ENCODE data around the gene ADAM10. TPM values are rescaled to one million over a fixed set of nuclear protein-coding genes. Genes with fewer than 3 reads are reported as not detected.
A peak's percentile ranks its signal among the peaks of the same experiment; 100 is the strongest.
"Not testable (repeated sequence)": the region's sequence is repeated elsewhere in the genome, so short reads cannot be mapped to it uniquely, and the experiment has no call there.

The ADAM10 gene, protein sequence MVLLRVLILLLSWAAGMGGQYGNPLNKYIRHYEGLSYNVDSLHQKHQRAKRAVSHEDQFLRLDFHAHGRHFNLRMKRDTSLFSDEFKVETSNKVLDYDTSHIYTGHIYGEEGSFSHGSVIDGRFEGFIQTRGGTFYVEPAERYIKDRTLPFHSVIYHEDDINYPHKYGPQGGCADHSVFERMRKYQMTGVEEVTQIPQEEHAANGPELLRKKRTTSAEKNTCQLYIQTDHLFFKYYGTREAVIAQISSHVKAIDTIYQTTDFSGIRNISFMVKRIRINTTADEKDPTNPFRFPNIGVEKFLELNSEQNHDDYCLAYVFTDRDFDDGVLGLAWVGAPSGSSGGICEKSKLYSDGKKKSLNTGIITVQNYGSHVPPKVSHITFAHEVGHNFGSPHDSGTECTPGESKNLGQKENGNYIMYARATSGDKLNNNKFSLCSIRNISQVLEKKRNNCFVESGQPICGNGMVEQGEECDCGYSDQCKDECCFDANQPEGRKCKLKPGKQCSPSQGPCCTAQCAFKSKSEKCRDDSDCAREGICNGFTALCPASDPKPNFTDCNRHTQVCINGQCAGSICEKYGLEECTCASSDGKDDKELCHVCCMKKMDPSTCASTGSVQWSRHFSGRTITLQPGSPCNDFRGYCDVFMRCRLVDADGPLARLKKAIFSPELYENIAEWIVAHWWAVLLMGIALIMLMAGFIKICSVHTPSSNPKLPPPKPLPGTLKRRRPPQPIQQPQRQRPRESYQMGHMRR
- 264 TPM for polyA plus RNA-seq (ENCODE audit: insufficient read length)
- long read RNA-seq, donor 1, full-length matches to known transcripts = 17 of 35 reads
- long read RNA-seq, donor 1, partial matches to known transcripts = 18 of 35 reads
- long read RNA-seq, donor 1, other reads (novel, unspliced or antisense) = 0 of 35 reads
- long read RNA-seq, donor 2, full-length matches to known transcripts = 17 of 28 reads
- long read RNA-seq, donor 2, partial matches to known transcripts = 11 of 28 reads
- long read RNA-seq, donor 2, other reads (novel, unspliced or antisense) = 0 of 28 reads
- long read RNA-seq, donor 3, full-length matches to known transcripts = 9 of 15 reads
- long read RNA-seq, donor 3, partial matches to known transcripts = 6 of 15 reads
- long read RNA-seq, donor 3, other reads (novel, unspliced or antisense) = 0 of 15 reads
- long read RNA-seq, donor 4 = 0 reads
- long read RNA-seq, donor 5, full-length matches to known transcripts = 20 of 29 reads
- long read RNA-seq, donor 5, partial matches to known transcripts = 9 of 29 reads
- long read RNA-seq, donor 5, other reads (novel, unspliced or antisense) = 0 of 29 reads
- long read RNA-seq, donor 6, full-length matches to known transcripts = 12 of 28 reads
- long read RNA-seq, donor 6, partial matches to known transcripts = 16 of 28 reads
- long read RNA-seq, donor 6, other reads (novel, unspliced or antisense) = 0 of 28 reads
- long read RNA-seq, donor 7, full-length matches to known transcripts = 19 of 37 reads
- long read RNA-seq, donor 7, partial matches to known transcripts = 18 of 37 reads
- long read RNA-seq, donor 7, other reads (novel, unspliced or antisense) = 0 of 37 reads
- long read RNA-seq, donor 8, full-length matches to known transcripts = 10 of 10 reads
- long read RNA-seq, donor 8, partial matches to known transcripts = 0 of 10 reads
- long read RNA-seq, donor 8, other reads (novel, unspliced or antisense) = 0 of 10 reads

DNA sequence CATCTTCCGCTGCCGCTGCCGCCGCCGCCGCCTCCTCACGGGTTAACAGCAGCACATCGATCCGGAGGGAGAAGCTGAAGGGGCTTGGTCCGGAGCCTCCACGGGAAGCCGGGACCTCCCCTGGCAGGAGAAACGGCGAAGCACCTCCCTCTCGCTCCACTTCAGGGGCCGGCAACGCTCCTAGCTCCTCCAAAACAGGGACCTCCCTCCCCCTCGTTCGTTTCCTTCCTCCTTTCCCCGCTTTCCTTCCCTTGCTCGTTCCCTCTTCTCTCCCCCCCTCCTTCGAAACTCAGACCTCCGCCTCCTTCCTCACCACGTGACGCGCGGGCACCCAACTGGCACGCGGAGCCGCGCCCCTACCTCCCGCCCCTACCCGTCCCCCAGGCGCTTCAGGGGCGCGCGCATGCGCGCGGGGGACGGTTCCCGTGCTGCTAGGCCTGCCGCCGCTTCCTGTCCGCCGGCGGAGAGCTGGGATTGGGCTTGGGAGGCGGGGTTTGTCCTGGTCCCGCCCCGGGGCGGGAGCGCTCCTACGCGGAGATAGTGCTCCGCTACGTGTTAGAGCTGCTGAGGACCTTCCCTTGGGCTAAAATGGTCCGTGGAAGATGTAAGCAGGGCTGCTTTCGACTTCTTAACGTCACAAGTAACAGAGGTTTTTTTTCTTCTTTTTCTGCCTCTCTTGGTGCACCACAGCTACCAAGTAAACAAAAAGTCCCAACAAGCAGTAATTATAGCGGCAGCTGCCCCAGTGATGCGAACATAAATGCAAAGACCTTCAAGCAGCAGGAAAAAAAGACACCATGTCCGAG lies at the start of gene ADAM10:
Gene ADAM10, minus strand, starts transcription at position 176 of the 806 bp plus-strand sequence. Its CDS starts 173 bp downstream, at position 3.
- DNase-seq = peak; percentile 98

DNA sequence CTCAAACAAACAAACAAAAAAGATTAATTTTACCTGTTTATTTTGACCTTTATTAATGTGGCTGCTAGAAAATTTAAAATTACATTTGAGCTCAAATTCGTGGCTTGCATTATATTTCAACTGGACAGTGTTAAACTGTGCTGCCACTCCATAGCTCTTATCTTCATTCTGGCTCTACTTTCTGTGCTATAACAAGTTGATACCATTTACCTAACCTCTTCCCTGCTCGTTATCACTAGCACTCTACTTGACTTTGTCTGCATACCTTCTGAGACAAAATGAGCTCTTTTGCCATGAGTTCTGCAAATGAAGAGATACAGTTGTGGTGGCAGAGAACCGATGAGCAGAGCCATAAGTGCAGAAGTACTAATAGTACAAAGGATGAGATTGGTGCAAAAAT lies 48.0 kb upstream of the ADAM10 start:
- no peak for DNase-seq

DNA sequence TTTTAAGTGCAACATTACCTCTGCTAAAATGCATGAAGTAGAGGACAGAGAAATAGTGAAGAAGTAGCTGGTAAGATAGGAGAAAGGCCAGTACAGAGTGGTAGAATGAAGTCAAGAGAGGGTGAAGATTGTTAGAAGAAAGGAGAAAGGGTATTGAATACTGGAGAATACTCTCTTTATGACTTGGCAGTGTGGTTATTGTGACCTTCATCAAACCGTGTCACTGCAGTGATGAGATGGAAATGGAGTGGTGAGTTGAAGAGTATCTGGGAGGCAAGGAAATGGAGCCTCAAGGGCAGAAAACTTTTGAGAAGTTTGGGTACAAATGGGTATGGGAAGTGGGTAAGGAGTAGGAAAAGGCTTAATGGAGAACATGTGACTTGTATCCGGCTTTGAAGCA lies 46.3 kb upstream of the ADAM10 start:
- no peak for DNase-seq

DNA sequence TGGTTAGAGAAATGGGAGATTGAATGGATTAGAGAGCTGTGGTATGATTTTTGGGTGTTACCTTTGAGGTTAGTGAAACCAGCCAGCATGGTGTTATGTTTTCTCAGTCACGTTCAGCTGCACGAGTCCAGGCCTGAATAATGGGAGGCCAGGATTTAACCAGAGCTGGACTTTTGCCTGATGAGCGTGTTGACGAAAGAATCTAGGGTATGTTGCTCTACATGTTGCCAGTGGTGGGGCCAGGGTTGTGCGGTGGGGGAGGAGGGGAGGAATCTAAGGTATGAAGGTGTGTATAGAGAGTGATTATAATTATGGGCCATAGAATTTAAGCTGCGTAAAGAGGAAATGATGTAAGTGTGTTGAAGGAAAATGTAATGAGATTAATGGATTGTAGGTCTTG lies 44.4 kb upstream of the ADAM10 start:
- no peak for DNase-seq

DNA sequence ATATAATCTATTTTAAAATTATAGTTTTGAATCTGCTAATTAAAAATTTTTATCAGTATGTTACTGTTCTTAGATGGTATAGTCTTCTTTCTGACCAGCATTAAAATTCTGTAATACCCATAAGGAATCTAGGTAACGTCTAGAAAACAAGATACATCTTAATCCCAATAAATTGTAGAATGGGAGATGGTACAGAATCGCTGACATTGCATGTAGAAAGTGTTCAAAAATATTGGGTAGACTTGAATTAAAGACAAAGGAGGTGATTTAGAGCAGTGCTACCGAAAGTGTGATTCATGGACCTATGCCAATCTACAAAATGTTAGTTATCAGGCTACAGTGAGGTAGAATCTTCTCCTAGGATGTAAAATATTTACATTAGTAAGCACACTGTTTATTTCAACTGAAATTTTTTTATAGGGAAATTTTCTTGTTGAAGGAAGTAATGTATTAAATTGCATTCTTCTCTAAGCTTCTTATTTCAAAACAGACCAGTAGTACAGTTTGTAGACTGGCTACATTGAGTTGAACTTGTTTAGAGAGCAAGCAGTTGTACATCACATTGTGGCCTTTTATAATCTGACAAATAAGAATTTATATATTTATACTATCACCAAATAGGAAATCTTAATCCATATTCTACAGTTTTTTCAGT lies 38.7 kb upstream of the ADAM10 start:
- no peak for DNase-seq

DNA sequence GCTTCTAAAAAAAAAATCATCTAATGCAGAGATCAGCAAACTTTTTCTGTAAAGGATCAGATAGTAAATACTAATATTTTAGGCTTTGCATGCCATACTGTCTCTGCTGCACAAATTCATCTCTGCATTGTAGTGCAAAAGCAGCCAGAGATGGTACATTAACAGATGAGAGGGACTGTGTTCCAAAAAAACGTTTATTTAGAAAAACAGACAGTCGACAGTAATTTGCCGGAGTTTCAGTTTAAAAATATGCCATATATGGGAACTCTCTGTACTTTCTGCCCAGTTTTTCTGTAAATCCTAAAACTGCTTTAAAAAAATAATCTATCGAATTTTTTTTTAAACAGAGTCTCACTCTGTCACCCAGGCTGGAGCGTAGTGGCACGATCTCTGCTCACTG lies 35.8 kb upstream of the ADAM10 start:
- no peak for DNase-seq

DNA sequence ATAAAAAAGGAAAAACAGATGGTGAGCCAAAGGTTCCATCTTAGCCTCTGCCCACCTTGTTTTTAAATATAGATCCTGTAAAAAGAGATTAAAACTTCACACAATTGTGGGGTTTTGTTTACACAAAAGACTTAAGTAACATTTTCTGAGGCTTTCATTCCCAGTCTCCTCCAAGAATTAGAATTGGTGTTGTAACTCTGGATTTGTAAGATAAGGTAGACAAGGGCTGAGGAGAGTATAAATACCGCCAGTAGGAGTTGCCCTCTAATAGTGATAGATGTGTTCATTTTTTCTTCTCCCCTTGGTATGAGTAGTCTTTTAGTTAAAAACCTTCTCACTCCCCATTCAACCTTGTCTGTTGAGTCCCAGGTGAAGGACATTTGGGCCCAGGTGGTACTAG lies 30.0 kb upstream of the ADAM10 start:
- no peak for DNase-seq

DNA sequence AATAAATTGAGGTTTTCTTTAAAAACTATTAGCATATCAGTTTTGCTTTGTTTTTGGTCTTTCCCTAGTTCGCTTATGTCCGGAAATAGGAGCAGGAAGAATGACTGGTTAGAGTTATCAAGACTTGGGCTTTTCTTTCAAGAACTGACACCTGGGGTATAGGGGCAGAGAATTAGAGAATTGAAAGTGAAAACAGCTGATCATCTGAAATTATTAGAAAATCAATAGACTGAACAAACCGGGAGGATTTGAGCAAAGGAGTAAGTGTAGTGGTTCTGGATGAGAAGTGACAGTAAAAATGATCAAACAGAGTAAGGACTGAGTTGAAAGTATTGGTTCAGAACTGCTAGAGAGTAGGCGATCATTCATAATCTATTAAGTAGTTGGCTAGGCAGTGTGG lies 27.6 kb upstream of the ADAM10 start:
- DNase-seq = no peak

DNA sequence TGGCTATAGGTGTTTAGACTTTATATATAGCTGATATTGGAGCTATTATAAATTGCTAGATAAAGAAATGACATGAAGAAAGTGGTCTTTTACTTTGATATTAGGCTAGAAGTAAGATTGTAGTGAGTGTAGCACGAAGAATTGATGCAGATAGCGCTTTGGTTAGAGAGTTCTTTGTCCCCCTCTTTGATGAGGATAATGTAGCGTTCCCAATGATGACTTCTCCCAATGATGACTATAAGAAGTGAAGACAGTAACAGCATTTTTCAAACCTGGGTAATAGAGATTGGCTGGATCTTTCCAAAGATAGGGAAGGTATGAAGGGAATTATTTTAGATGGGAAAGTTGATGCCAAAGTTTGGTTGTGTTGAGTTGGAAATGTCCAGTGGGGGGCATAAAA lies 25.9 kb upstream of the ADAM10 start:
- DNase-seq = no peak

DNA sequence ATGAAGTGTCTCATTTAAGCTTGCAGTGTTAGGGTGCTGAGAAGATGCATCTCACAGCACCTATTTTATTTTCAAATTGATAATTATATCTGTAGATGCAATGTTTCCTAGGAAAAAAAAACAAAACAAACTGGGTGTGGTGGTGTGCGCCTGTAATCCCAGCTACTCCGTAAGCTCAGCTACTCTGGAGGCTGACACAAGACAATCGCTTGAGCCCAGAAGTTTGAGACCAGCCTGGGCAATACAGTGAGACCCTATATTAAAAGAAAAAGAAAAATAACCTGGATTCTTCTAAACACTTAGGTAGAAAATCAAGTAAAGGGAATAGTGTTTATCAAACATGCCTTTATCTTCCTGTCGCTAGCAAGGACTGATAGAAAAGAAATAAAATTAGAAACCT lies 23.5 kb upstream of the ADAM10 start:
- no peak for DNase-seq

DNA sequence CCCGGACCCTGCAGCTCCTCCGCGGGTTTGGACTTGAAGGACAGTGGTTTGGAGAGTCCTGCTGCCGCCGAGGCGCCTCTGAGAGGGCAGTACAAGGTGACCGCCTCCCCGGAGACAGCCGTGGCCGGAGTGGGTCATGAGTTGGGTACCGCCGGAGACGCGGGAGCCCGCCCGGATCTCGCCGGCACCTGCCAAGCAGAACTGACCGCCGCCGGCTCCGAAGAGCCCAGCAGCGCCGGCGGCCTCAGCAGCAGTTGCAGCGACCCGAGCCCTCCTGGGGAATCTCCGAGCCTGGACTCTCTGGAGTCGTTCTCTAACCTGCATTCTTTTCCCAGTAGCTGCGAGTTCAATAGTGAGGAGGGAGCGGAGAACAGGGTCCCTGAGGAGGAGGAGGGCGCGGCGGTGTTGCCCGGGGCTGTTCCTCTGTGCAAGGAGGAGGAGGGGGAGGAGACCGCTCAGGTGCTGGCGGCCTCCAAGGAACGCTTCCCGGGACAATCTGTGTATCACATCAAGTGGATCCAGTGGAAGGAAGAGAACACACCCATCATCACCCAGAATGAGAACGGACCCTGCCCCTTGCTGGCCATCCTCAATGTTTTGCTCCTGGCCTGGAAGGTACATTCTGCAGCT lies 22.2 kb upstream of the ADAM10 start:
- DNase-seq = peak; percentile 63

DNA sequence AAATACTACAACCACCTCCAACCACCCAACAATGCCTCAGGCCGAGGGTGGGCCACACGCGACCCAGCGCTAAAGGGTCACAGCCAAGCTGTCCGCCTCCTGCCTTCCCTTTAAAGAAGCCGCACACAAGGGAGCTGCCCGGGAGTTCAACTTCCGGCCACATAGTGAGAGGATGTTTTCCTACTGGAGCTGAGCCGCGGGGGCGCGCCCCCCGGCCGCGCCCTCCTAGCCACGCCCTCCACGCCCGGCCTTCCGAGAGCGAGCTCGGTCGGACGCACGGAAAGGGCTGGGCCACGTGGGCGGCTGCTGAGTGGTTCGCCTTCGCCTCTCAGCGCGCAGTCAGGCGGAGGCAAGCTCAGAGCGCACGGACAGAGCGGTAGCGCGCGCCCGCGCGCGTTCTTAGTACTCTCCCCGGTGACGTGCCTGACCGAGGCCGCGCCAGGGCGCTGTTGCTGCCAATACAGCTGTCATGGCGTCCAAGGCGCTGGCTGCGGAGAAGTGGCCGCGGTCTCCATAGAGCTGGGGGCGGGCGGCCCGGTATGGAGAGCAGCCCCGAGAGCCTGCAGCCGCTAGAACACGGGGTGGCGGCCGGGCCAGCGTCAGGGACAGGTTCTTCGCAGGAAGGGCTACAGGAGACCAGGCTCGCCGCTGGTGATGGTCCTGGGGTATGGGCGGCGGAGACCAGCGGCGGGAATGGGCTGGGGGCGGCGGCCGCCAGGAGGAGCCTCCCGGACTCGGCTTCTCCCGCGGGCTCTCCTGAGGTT lies 21.5 kb upstream of the ADAM10 start, which contains the start of gene MINDY2:
Gene MINDY2, plus strand, starts transcription at position 446 of the 764 bp plus-strand sequence. Its CDS starts 94 bp downstream, at position 540.
- peak; percentile 99 for DNase-seq

DNA sequence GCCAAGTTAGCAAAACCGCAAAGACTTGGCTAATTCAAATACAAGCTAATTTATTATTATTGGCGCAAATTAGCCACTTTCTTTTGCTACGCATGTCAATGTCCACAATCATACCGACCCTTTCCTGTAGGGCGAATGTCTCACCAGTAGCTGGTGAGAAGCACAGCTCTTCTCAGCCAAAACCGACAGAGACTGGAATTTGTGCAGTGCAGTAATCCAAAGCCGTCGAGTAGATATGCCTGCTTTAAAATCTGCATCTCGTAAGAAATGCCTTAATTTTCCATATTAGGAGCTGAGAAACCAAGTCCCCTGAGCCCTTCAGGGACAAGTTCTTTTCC lies 21.0 kb upstream of the ADAM10 start:
- DNase-seq = no peak

DNA sequence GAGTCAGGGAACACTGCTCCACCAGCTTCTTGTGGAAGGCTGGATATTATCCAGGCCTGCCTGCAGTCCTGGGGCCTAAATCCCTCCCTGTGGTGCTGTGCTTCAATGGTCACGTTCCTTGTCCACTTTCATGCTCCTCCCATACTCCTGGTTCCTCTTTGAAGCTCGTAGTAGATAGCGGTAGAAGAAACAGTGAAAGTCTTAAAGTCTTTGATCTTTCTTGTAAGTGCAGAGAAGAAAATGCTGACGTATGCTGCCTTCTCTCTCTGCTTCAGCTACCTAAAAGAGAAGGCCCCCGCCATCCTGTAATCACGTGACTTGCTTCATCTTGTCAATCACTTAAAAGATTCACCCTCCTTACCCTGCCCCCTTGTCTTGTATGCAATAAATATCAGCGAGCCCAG lies 19.1 kb upstream of the ADAM10 start:
- not testable (repeated sequence) for DNase-seq

DNA sequence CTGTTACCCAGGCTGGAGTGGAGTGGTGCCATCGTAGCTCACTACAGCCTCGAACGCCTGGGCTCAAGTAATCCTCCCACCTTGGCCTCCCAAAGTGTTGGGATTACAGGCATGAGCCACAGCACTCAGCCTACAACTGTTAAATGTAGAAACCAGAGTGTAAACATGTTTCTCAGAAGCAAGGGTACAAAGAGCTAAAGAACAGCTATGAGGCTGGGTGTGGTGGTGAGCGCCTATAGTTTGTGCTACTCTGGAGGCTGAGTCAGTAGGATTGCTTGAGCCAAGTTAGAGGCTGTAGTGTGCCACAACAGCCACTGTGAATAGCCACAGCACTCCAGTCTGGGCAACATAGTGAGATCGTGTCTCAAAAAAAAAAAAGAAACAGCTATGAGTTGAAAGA lies 16.8 kb upstream of the ADAM10 start:
- DNase-seq = no peak

DNA sequence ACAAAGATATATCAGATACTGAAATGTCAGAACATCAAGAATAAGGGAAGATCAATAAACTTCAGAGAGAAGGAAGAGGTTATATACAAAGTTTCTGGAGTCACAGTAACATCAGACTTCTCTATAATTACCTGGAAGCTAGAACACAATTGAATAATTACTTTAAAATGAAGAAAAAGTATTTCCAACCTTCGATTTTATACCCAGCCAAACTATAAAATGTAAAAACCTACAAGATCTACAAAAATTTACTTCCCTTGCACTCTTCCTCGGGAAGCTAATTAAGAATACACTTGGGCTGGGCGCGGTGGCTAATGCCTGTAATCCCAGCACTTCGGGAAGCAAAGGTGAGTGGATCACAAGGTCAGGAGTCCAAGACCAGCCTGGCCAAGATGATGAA lies 15.0 kb upstream of the ADAM10 start:
- no peak for DNase-seq

DNA sequence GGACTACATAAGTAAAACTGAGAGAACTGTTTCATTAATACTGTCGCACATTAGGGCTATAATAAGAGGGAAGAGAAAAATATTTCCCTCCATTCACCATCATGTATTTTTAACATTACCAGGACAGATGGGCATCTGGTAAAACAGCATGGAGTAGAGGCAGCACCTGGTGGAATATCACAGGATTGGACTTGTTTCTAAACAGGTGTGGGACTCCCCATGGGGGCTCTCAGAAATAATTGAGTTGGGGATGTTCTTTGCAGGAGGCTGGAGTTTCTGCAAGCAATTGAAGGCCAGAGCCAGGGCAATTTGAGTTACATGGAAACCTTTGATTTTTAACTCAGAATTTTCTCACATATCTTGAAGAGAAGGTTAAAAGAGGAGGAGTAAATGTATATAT lies 13.2 kb upstream of the ADAM10 start:
- DNase-seq = no peak

DNA sequence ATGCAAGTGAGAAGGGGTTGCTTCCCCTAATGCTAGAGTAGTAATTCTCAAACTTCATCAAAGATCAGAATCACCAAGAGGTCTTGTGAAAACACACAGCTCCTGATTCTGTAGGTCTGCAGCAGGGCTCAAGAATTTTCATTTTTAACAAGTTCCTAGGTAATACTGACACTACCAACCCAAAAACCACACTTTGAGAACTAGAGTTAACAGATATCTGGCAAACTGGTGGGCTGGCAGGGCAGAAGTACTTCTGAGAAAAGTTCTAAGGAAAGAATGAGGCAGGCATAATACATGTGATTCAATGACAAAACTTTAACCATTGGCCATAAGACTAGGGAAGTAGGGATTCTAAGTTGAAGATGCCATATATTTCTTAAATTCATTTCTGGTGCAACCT lies 12.8 kb upstream of the ADAM10 start:
- no peak for DNase-seq

DNA sequence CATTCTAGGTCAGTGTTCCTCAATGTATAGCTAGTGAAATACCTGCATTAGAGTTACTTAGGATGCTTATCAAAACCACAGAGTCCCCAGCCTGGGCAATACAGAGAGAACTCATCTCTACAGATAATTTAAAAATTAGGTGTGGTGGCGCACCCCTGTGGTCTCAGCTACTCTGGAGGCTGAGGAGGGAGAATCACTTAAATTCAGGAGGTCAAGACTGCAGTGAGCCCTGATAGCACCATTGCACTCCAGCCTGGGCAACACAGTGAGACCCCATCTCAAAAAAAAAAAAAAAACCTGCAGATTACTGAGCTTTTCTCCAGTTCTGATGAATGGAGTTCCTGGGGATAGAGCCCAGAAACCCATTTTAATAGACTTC lies 11.5 kb upstream of the ADAM10 start:
- DNase-seq = no peak
